ENCODE data around the gene CHERP.

GRCh38 chr19:16527334-16527935 is 14.8 kb downstream of the CHERP start:
- TF ChIP-seq CTCF (conservative IDR thresholded peaks at IDR 0.05 in 1 of 2, IDR thresholded peaks at IDR 0.05 in 1 of 2; ENCODE audit: low read depth in 1 of 2, low read length in 2 of 2) (no peak), EZH2 (IDR thresholded peaks at IDR 0.05; ENCODE audit: low read length, missing control alignments) (no peak)
